ENCODE results near the gene DNHD1. TPM values are rescaled to one million over a fixed set of nuclear protein-coding genes. Genes with fewer than 3 reads are reported as not detected.

Gene DNHD1
- total and polyA plus RNA-seq, 2 of the 8 experiments (the other 6 are each of a cell fraction or from before 2014, with no cell fraction given), result 5.0 to 6.8 TPM

DNA sequence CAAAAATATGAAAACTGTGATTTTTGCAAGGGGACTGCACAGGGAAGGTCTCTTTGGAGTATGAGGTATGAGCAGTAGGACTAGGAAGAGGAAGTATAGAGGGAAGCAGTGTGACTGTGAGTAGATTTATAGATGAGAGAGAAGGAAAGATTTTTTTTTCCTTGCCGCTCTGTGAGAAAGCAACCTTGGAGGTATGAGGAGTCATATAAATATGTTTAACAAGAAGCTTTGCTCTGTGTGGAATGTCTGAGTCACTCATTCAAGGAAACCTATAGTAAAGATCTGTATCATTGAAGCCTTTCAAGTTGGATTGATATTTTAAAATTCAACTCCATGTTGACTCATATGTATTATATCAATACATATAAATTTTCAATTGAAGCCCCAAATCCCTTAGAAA is 26.2 kb downstream of the DNHD1 start (continued):
- TF ChIP-seq, protein P1, sequence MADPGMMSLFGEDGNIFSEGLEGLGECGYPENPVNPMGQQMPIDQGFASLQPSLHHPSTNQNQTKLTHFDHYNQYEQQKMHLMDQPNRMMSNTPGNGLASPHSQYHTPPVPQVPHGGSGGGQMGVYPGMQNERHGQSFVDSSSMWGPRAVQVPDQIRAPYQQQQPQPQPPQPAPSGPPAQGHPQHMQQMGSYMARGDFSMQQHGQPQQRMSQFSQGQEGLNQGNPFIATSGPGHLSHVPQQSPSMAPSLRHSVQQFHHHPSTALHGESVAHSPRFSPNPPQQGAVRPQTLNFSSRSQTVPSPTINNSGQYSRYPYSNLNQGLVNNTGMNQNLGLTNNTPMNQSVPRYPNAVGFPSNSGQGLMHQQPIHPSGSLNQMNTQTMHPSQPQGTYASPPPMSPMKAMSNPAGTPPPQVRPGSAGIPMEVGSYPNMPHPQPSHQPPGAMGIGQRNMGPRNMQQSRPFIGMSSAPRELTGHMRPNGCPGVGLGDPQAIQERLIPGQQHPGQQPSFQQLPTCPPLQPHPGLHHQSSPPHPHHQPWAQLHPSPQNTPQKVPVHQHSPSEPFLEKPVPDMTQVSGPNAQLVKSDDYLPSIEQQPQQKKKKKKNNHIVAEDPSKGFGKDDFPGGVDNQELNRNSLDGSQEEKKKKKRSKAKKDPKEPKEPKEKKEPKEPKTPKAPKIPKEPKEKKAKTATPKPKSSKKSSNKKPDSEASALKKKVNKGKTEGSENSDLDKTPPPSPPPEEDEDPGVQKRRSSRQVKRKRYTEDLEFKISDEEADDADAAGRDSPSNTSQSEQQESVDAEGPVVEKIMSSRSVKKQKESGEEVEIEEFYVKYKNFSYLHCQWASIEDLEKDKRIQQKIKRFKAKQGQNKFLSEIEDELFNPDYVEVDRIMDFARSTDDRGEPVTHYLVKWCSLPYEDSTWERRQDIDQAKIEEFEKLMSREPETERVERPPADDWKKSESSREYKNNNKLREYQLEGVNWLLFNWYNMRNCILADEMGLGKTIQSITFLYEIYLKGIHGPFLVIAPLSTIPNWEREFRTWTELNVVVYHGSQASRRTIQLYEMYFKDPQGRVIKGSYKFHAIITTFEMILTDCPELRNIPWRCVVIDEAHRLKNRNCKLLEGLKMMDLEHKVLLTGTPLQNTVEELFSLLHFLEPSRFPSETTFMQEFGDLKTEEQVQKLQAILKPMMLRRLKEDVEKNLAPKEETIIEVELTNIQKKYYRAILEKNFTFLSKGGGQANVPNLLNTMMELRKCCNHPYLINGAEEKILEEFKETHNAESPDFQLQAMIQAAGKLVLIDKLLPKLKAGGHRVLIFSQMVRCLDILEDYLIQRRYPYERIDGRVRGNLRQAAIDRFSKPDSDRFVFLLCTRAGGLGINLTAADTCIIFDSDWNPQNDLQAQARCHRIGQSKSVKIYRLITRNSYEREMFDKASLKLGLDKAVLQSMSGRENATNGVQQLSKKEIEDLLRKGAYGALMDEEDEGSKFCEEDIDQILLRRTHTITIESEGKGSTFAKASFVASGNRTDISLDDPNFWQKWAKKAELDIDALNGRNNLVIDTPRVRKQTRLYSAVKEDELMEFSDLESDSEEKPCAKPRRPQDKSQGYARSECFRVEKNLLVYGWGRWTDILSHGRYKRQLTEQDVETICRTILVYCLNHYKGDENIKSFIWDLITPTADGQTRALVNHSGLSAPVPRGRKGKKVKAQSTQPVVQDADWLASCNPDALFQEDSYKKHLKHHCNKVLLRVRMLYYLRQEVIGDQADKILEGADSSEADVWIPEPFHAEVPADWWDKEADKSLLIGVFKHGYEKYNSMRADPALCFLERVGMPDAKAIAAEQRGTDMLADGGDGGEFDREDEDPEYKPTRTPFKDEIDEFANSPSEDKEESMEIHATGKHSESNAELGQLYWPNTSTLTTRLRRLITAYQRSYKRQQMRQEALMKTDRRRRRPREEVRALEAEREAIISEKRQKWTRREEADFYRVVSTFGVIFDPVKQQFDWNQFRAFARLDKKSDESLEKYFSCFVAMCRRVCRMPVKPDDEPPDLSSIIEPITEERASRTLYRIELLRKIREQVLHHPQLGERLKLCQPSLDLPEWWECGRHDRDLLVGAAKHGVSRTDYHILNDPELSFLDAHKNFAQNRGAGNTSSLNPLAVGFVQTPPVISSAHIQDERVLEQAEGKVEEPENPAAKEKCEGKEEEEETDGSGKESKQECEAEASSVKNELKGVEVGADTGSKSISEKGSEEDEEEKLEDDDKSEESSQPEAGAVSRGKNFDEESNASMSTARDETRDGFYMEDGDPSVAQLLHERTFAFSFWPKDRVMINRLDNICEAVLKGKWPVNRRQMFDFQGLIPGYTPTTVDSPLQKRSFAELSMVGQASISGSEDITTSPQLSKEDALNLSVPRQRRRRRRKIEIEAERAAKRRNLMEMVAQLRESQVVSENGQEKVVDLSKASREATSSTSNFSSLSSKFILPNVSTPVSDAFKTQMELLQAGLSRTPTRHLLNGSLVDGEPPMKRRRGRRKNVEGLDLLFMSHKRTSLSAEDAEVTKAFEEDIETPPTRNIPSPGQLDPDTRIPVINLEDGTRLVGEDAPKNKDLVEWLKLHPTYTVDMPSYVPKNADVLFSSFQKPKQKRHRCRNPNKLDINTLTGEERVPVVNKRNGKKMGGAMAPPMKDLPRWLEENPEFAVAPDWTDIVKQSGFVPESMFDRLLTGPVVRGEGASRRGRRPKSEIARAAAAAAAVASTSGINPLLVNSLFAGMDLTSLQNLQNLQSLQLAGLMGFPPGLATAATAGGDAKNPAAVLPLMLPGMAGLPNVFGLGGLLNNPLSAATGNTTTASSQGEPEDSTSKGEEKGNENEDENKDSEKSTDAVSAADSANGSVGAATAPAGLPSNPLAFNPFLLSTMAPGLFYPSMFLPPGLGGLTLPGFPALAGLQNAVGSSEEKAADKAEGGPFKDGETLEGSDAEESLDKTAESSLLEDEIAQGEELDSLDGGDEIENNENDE (IDR thresholded peaks at IDR 0.05; ENCODE audit: insufficient replicate concordance, low read length), result no peak
- no peak for TF ChIP-seq TEAD4 (IDR thresholded peaks at IDR 0.05; ENCODE audit: low read depth, low read length)
- TF ChIP-seq RNF2 (IDR thresholded peaks at IDR 0.05; ENCODE audit: borderline replicate concordance, low read depth, low read length, missing control alignments, poor library complexity, severe bottlenecking), result no peak
- no peak for TF ChIP-seq TCF12 (IDR thresholded peaks at IDR 0.05; ENCODE audit: low read depth, low read length)
- no peak for TF ChIP-seq GABPA (IDR thresholded peaks at IDR 0.05; ENCODE audit: borderline replicate concordance, insufficient read depth, low read length)

Measured in H1 (cell line).